SU-DHL-6 (cell line): ENCODE results near the gene DLL4.

Source experiments
- H2AFZ ChIP-seq: fragments of 200-600 bp; sonication (generic); 2 replicates; pipeline ENCODE4 v1.6.1; 2014; ENCODE audit warnings: low read depth, mild to moderate bottlenecking, moderate library complexity, mixed read lengths, antibody characterized with exemption, low read length; ENCODE audit not compliant: severe bottlenecking
- H3F3A ChIP-seq: fragments of 200-600 bp; shearing (Covaris generic); 2 replicates; pipeline ENCODE4 v1.6.0; 2016; ENCODE audit warnings: antibody characterized with exemption, mild to moderate bottlenecking; ENCODE audit not compliant: insufficient read depth
- H3K27ac ChIP-seq: fragments of 200-600 bp; sonication (generic); 2 replicates; pipeline ENCODE4 v1.5.1; 2016; ENCODE audit warnings: low read depth, mild to moderate bottlenecking, low read length, moderate library complexity, mixed read lengths
- H3K27me3 ChIP-seq: fragments of 200-600 bp; sonication (generic), shearing (Covaris generic); 2 replicates; pipeline ENCODE4 v1.6.0; 2014; ENCODE audit warnings: mild to moderate bottlenecking, low read length
- H3K36me3 ChIP-seq: fragments of 200-600 bp; sonication (generic); 2 replicates; pipeline ENCODE4 v1.6.1; 2014; ENCODE audit warnings: mild to moderate bottlenecking, low read length, mixed read lengths
- H3K4me2 ChIP-seq: fragments of 300-600, 200-600 bp; shearing (Covaris generic), sonication (generic); 2 replicates; pipeline ENCODE4 v1.6.0; 2014; ENCODE audit warnings: low read length, low read depth, mild to moderate bottlenecking; ENCODE audit not compliant: poor library complexity, severe bottlenecking
- H3K4me3 ChIP-seq: fragments of 200-600 bp; sonication (generic); 2 replicates; pipeline ENCODE4 v1.5.1; 2014; ENCODE audit warnings: antibody characterized with exemption, low read length, mild to moderate bottlenecking, mixed read lengths; ENCODE audit not compliant: insufficient read depth, poor library complexity, severe bottlenecking
- H3K79me2 ChIP-seq: fragments of 200-600 bp; sonication (generic); 2 replicates; pipeline ENCODE4 v1.6.1; 2014; ENCODE audit warnings: mild to moderate bottlenecking, low read length, moderate library complexity; ENCODE audit not compliant: insufficient read depth
- H3K9ac ChIP-seq: fragments of 200-600 bp; sonication (generic); 2 replicates; pipeline ENCODE4 v1.7.0; 2014; ENCODE audit warnings: mild to moderate bottlenecking, low read length
- H3K9me2 ChIP-seq: fragments of 200-600 bp; sonication (generic); replicated peaks from 2 replicates; pipeline ENCODE4 v1.6.1; 2014; ENCODE audit warnings: low read length; ENCODE audit not compliant: insufficient read depth
- H3K9me3 ChIP-seq: fragments of 200-600 bp; sonication (generic); 2 replicates; pipeline ENCODE4 v1.6.1; 2014; ENCODE audit warnings: low read length, mixed read lengths; ENCODE audit not compliant: insufficient read depth
- H4K20me1 ChIP-seq: fragments of 200-600 bp; sonication (generic); 2 replicates; pipeline ENCODE4 v1.6.1; 2014; ENCODE audit warnings: low read depth, mild to moderate bottlenecking, antibody characterized with exemption, low read length, moderate library complexity, mixed read lengths
- CTCF ChIP-seq: fragments of 200-600 bp; sonication (generic); IDR thresholded peaks from one replicate; pipeline ENCODE4 v1.5.1; 2017; ENCODE audit warnings: antibody characterized with exemption, mild to moderate bottlenecking, low read length, moderate library complexity; ENCODE audit not compliant: insufficient read depth, poor library complexity, severe bottlenecking
- EZH2phosphoT487 ChIP-seq: fragments of 200-600 bp; sonication (generic), shearing (Covaris generic); conservative IDR thresholded peaks from 2 replicates; pipeline ENCODE4 v1.6.1; 2018; ENCODE audit warnings: mild to moderate bottlenecking, antibody characterized with exemption, low read length, moderate library complexity, mixed read lengths

Gene DLL4

GRCh38 chr15:40933517-40933902 is 4.4 kb downstream of the DLL4 start:
- H3K79me2 ChIP-seq, result no peaks in the 10 kb centered on the region
- H3K36me3 ChIP-seq, result no peaks in the 10 kb centered on the region
- TF ChIP-seq CTCF, result no peak
- no peak for TF ChIP-seq EZH2phosphoT487
- no peak overlapping the region for H3K9ac ChIP-seq
- no peaks in the 10 kb centered on the region for H3F3A ChIP-seq
- no peaks in the 10 kb centered on the region for H3K9me3 ChIP-seq
- no peaks in the 10 kb centered on the region for H4K20me1 ChIP-seq
- H3K27me3 ChIP-seq, result no peaks in the 10 kb centered on the region
- no peak overlapping the region for H2AFZ ChIP-seq
- no peak overlapping the region for H3K4me2 ChIP-seq
- no peak overlapping the region for H3K4me3 ChIP-seq
- no peaks in the 10 kb centered on the region for H3K9me2 ChIP-seq
- H3K27ac ChIP-seq, result no peak overlapping the region

- TF ChIP-seq EZH2phosphoT487, result no peak
- TF ChIP-seq CTCF, result no peak
- Histone ChIP-seq H4K20me1 (no peaks in the 10 kb centered on the region), H2AFZ (no peak overlapping the region), H3F3A (no peaks in the 10 kb centered on the region), H3K27me3 (no peaks in the 10 kb centered on the region), H3K79me2 (no peaks in the 10 kb centered on the region), H3K4me3 (no peak overlapping the region), H3K36me3 (no peaks in the 10 kb centered on the region), H3K9me3 (no peaks in the 10 kb centered on the region), H3K4me2 (no peak overlapping the region), H3K27ac (no peak overlapping the region), H3K9ac (no peak overlapping the region), H3K9me2 (no peaks in the 10 kb centered on the region)
Measured at GRCh38 chr15:40934457-40934856, 5.3 kb downstream of the DLL4 start.

- no peak overlapping the region for H3K4me2 ChIP-seq
- no peak overlapping the region for H2AFZ ChIP-seq
- no peak overlapping the region for H3K4me3 ChIP-seq
- H3K9ac ChIP-seq, result no peak overlapping the region
- H3F3A ChIP-seq, result no peaks in the 10 kb centered on the region
- H4K20me1 ChIP-seq, result no peaks in the 10 kb centered on the region
- no peak overlapping the region for H3K27ac ChIP-seq
- TF ChIP-seq EZH2phosphoT487, result no peak
- TF ChIP-seq CTCF, result no peak
- no peaks in the 10 kb centered on the region for H3K36me3 ChIP-seq
- no peaks in the 10 kb centered on the region for H3K9me2 ChIP-seq
- H3K79me2 ChIP-seq, result no peaks in the 10 kb centered on the region
- no peaks in the 10 kb centered on the region for H3K9me3 ChIP-seq
- no peaks in the 10 kb centered on the region for H3K27me3 ChIP-seq
Measured at GRCh38 chr15:40936234-40936708, 7.1 kb downstream of the DLL4 start.
